Heart left ventricle (tissue), 13 donors: ENCODE results near the gene TRMT61A.

Experiments used
- CTCF ChIP-seq, 12 donors: fragments of 200-600 bp; sonication (generic) in 4 of 12; IDR thresholded peaks; one replicate each; pipeline versions ENCODE4 v1.5.0 to v1.8.0; 2018 to 2022; ENCODE audit warnings: antibody characterized with exemption in 12 of 12, mild to moderate bottlenecking in 5 of 12
- POLR2A ChIP-seq, 2 donors: fragments of 450-650 bp; IDR thresholded peaks; one replicate each; pipeline ENCODE4 v1.6.1; 2017; ENCODE audit warnings: antibody characterized with exemption in 2 of 2, mild to moderate bottlenecking in 2 of 2, moderate library complexity in 2 of 2
- donor health status: ischemic (EF 13 %, LVEDD 7.1; RV severe dilation, severe dysfunction).
- donor health status: DM: no; HTN: yes; CAD: no.
- donor health status: DM: no; HTN: no; CAD: no.
- donor health status: ischemic (EF 25% LVEDD 6.9; RV normal size, moderate dysfunction).
- donor health status: ischemic (EF 25% LVEDD 5.7; RV mildly dilated, moderate dysfunction).
- donor health status: ischemic (EF 35%, LVEDD 5.7; RV mildly dilated, moderate dysfunction).
- donor health status: nonischemic (EF 11% LVEDD 7.7; RV severe dilation, severe dysfunction).
- donor health status: DM: yes; HTN: yes; CAD: no.
- donor health status: PGD.
- donor health status: ischemic (EF 29% LVEDD 5.4; RV normal size, mild dysfunction).
- donor health status: nonischemic (EF 23%, LVEDD 6.1; RV moderate dilation, normal function).

DNA sequence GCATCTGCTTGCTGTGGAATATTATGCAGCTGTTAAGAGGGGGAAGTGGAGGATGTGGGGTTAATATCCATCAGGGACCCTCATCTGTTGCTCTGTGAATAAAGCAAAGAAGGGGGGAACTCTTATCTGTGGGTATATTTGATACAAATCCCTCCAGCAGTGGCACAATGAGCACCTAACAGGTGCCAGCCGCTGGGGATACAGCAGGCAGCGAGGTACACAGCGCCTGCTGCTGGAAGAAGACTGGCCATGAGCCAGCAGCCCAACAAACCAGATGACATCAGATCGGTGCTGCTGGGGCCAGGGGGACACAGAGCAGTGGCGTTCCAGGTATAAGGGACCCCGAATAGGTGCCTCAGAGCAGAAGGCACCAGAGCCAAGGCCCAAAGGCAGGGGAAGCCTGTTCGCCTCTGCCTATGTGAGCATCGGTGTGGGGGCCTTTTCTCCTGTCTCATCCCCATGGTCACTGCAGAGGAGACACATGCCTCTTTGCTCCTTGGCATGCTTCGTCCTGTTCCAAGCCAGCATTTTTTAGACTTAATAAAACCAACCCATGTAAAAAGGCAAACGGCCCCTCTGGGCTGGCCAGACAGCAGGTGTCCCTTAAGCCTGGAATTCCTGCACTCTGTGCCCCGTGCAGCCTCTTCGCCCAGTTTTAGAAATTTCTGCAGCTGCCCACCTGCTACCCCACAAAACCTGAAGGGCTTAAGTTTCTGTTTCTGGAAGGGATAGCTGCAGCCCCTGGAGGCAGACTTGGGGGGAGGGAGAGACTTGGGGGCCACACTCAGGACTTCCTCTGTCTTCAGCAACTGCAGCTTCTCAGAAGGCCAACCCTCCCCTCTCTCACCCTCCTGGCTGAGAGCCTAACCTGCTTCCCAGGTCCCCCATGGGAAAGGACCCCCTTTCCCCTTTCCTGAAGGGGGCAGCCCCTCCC is 4.7 kb upstream of the TRMT61A start:
- TF ChIP-seq POLR2A (IDR thresholded peaks at IDR 0.05) (no peak), CTCF (IDR thresholded peaks at IDR 0.05) (no peak)
